Activated B cell treated with CpG ODN at 0.5 μM for 24 hours (primary cell): Measurements from ENCODE around the gene DHRS3. TPM values are rescaled to one million over a fixed set of nuclear protein-coding genes. Genes with fewer than 3 reads are reported as not detected.

Experiments
- ATAC-seq: fragments of 200-7000 bp; cut with Tn5 transposase; one replicate; pipeline ENCODE4 v1.10.0; 2021; ENCODE audit warnings: low read depth, mild to moderate bottlenecking, moderate library complexity
- CTCF ChIA-PET: fragments of 350-600 bp; sonication (Branson Sonifier 250); formaldehyde crosslinking; loops from one replicate; lab custom pipeline; 2021; ENCODE audit warnings: antibody characterized with exemption; lab: Charles Lee
- POLR2A ChIA-PET: fragments of 350-600 bp; sonication (Branson Sonifier 250); formaldehyde crosslinking; loops from one replicate; lab custom pipeline; 2021; ENCODE audit warnings: antibody characterized with exemption; lab: Charles Lee
- DNase-seq: peaks from one replicate; pipeline ENCODE4 v3.0.0; 2022
- H3K27ac Mint-ChIP-seq: one replicate; pipeline ENCODE4 v1.8.0; 2020; ENCODE audit warnings: mixed read lengths
- H3K27me3 Mint-ChIP-seq: one replicate; pipeline ENCODE4 v1.8.0; 2021; ENCODE audit warnings: mixed read lengths
- H3K36me3 Mint-ChIP-seq: one replicate; pipeline ENCODE4 v1.8.0; 2021; ENCODE audit warnings: low read depth, mixed read lengths
- H3K4me1 Mint-ChIP-seq: one replicate; pipeline ENCODE4 v1.8.0; 2021; ENCODE audit warnings: mixed read lengths
- H3K4me3 Mint-ChIP-seq: one replicate; pipeline ENCODE4 v1.8.0; 2020; ENCODE audit warnings: mild to moderate bottlenecking, mixed read lengths
- H3K9me3 Mint-ChIP-seq: one replicate; pipeline ENCODE4 v1.8.0; 2020; ENCODE audit warnings: mixed read lengths
- CTCF ChIP-seq: fragments of 200-600 bp; IDR thresholded peaks from one replicate; pipeline ENCODE4 v1.8.0; 2022; ENCODE audit warnings: antibody characterized with exemption, mild to moderate bottlenecking
- intact Hi-C: fragments of 100-400 bp; cut with micrococcal nuclease; formaldehyde crosslinking; loops from one replicate; pipeline ENCODE4 v1.15.1; 2024
- total RNA-seq: library from RNA; stranded (reverse); gene quantifications from 2 replicates; pipeline ENCODE4 v1.2.3, GENCODE V29; 2022

The DHRS3 gene
- total RNA-seq, 1 donor from 2014 or later = 1.8 TPM

DNA sequence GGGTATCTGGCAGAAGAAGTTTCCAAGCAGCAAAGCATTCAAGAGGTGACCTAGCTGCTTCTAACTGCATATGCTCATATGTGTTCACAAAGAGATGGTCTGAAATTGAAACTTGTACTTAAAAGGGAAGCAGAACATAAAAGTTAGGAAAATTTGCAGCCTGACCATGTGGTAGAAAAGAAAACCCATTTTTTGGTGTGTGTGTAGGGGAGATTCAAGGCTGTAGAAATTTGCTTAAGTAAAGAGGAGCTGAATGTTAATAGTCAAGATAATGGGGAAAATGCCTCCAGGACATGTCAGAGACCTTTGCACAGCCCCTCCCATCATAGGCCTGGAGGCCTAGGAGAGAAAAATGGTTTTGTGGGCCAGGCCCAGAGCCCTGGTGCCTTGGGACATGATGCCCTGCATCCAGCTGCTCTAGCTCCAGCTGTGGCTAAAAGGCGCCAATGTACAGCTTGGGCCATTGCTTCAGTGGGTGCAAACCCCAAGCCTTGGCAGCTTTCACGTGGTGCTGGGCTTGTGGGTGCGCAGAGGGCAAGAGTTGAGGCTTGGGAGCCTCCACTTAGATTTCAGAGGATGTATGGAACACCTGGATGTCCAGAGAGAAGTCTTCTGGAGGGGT is 54.9 kb downstream of the DHRS3 start:
- DNase-seq (no peak), ATAC-seq (no peak)
- no peak overlapping the region for H3K4me3 Mint-ChIP-seq
- intact Hi-C loops = no loop called here
- H3K27ac Mint-ChIP-seq = no peak overlapping the region
- H3K36me3 Mint-ChIP-seq = no peaks in the 10 kb centered on the region
- TF ChIP-seq CTCF = no peak
- ChIA-PET CTCF (no interaction called here), POLR2A (no interaction called here)
- H3K27me3 Mint-ChIP-seq = peaks cover 4% of the 10 kb centered on the region
- peaks cover 18% of the 10 kb centered on the region for H3K9me3 Mint-ChIP-seq
- no peaks in the 10 kb centered on the region for H3K4me1 Mint-ChIP-seq

DNA sequence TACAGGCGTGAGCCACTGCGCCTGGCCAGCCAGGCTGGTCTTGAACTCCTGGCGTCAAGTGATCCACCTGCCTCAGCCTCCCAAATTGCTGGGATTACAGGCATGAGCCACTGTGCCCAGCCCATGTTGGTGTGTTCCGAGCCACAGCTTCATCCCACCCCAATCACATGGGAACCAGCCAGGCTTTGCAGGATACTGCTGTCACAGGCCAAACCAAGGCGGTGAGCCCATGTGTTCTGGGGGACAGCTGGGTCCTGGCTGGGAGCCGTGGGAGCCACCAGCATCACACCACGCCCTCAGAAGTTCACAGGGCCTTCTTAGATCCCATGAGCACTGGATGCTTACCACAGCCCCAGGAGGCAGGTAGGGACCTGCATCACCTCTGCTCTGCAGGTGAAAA is 56.9 kb downstream of the DHRS3 start:
- H3K4me3 Mint-ChIP-seq = no peak overlapping the region
- ChIA-PET CTCF (no interaction called here), POLR2A (no interaction called here)
- intact Hi-C loops = no loop called here
- DNase-seq = no peak
- H3K4me1 Mint-ChIP-seq = no peaks in the 10 kb centered on the region
- ATAC-seq = no peak
- H3K27me3 Mint-ChIP-seq = peaks cover 3% of the 10 kb centered on the region
- H3K27ac Mint-ChIP-seq = no peak overlapping the region
- no peaks in the 10 kb centered on the region for H3K36me3 Mint-ChIP-seq
- no peak for TF ChIP-seq CTCF
- peaks cover 18% of the 10 kb centered on the region for H3K9me3 Mint-ChIP-seq

DNA sequence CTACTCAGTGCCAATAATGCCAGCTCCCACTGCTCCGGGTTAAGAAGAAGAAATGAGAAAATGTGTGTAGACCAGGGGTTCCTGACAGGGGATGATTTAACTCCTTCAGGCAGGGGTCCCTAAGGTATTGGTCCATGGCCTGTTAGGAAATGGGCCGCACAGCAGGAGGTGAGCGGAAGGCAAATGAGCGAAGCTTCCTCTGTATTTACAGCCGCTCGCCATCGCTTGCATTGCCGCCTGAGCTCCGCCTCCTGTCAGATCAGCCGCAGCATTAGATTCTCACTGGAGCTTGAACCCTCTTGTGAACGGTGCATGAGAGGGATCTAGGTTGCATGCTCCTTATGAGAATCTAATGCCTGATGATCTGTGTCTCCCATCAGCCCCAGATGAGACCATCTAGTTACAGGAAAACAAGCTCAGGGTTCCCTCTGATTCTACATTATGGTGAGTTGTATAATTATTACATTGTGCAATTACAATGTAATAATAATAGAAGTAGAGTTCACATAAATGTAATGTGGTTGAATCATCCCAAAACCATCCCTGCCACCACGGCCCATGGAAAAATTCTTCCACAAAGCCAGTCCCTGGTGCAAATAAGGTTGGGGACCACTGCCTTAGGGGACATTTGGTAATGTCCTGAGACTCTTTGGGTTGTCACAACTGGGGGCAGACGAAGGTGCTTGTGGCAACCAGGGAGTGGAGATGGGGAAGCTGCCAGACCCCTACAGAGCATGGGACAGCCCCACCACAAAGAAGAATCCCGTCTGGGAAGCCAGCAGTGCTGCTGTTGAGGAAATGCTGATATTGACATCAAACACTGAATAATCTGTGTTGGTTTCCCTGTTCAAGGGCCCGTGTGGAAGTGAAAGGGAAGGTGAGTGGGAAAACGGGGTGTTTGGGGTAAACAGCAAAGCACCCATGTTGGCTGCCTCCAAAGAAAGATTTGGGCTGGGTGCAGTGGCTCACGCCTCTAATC is 60.8 kb downstream of the DHRS3 start:
- TF ChIP-seq CTCF = no peak
- Mint-ChIP-seq H3K4me3 (no peak overlapping the region), H3K27me3 (no peaks in the 10 kb centered on the region), H3K4me1 (no peaks in the 10 kb centered on the region), H3K36me3 (no peaks in the 10 kb centered on the region), H3K27ac (no peak overlapping the region), H3K9me3 (peaks cover under 1% of the 10 kb centered on the region)
- intact Hi-C loops = no loop called here
- ATAC-seq = no peak
- DNase-seq = no peak
- POLR2A ChIA-PET = no interaction called here
- CTCF ChIA-PET = no interaction called here

- Mint-ChIP-seq H3K36me3 (no peaks in the 10 kb centered on the region), H3K27me3 (no peaks in the 10 kb centered on the region), H3K9me3 (no peaks in the 10 kb centered on the region), H3K4me3 (no peak overlapping the region), H3K27ac (no peak overlapping the region), H3K4me1 (no peaks in the 10 kb centered on the region)
- intact Hi-C loops = no loop called here
- DNase-seq (no peak), ATAC-seq (no peak)
- ChIA-PET POLR2A (no interaction called here), CTCF (no interaction called here)
- TF ChIP-seq CTCF = no peak
Observed at GRCh38 chr1:12556368-12556930, 61.6 kb downstream of the DHRS3 start.
